H9 (cell line): Measurements from ENCODE around the gene SPEG. TPM values are rescaled to one million over a fixed set of nuclear protein-coding genes. Genes with fewer than 3 reads are reported as not detected.

ENCODE experiments used
- DNase-seq: peaks from one replicate; pipeline ENCODE4 v3.0.0-alpha.2; 2017
- H2AFZ ChIP-seq: one replicate; pipeline ENCODE4 v1.6.1; 2013; ENCODE audit warnings: mild to moderate bottlenecking, low read length, control low read depth, moderate library complexity
- H2AK5ac ChIP-seq: 2 replicates; pipeline ENCODE4 v1.6.1; 2013; ENCODE audit warnings: low read length, control low read depth, mixed read lengths; ENCODE audit not compliant: insufficient read length
- H2BK120ac ChIP-seq: one replicate; pipeline ENCODE4 v1.6.1; 2013; ENCODE audit warnings: low read depth, mild to moderate bottlenecking, low read length, control low read depth, inconsistent platforms; ENCODE audit not compliant: poor library complexity, severe bottlenecking
- H2BK12ac ChIP-seq: 2 replicates; pipeline ENCODE4 v1.6.1; 2013; ENCODE audit warnings: low read length, control low read depth, mixed read lengths, low read depth; ENCODE audit not compliant: insufficient read length
- H2BK15ac ChIP-seq: 2 replicates; pipeline ENCODE4 v1.6.1; 2013; ENCODE audit warnings: low read depth, low read length, control low read depth
- H2BK20ac ChIP-seq: one replicate; pipeline ENCODE4 v1.6.1; 2013; ENCODE audit warnings: low read depth, mild to moderate bottlenecking, low read length, control low read depth, inconsistent platforms; ENCODE audit not compliant: poor library complexity, severe bottlenecking
- H2BK5ac ChIP-seq: 2 replicates; pipeline ENCODE4 v1.6.1; 2013; ENCODE audit warnings: low read length, control low read depth, mixed read lengths; ENCODE audit not compliant: insufficient read length
- H3K14ac ChIP-seq: 2 replicates; pipeline ENCODE4 v1.6.1; 2013; ENCODE audit warnings: low read length, control low read depth; ENCODE audit not compliant: insufficient read depth
- H3K18ac ChIP-seq: 2 replicates; pipeline ENCODE4 v1.6.1; 2013; ENCODE audit warnings: low read depth, mild to moderate bottlenecking, mixed read lengths, low read length, control low read depth; ENCODE audit not compliant: insufficient read length
- H3K23ac ChIP-seq: 2 replicates; pipeline ENCODE4 v1.6.1; 2013; ENCODE audit warnings: low read length, control low read depth, mixed read lengths, low read depth; ENCODE audit not compliant: insufficient read length
- H3K23me2 ChIP-seq: 2 replicates; pipeline ENCODE4 v1.6.1; 2013; ENCODE audit warnings: low read depth, mild to moderate bottlenecking, mixed read lengths, low read length, control low read depth; ENCODE audit not compliant: insufficient read length, poor library complexity, severe bottlenecking
- H3K27ac ChIP-seq: 2 replicates; pipeline ENCODE4 v1.5.1; 2013; ENCODE audit warnings: low read length, control low read depth, mixed read lengths, low read depth; ENCODE audit not compliant: insufficient read length
- H3K27me3 ChIP-seq: 2 replicates; pipeline ENCODE4 v1.6.1; 2013; ENCODE audit warnings: low read length, control low read depth, inconsistent platforms; ENCODE audit not compliant: insufficient read depth
- H3K4ac ChIP-seq: 2 replicates; pipeline ENCODE4 v1.6.1; 2013; ENCODE audit warnings: low read depth, mild to moderate bottlenecking, control low read depth, inconsistent platforms, low read length, moderate library complexity
- H3K4me1 ChIP-seq: 2 replicates; pipeline ENCODE4 v1.6.1; 2013; ENCODE audit warnings: low read length, control low read depth, inconsistent platforms; ENCODE audit not compliant: insufficient read depth
- H3K4me2 ChIP-seq: 2 replicates; pipeline ENCODE4 v1.6.1; 2013; ENCODE audit warnings: low read length, control low read depth, mixed read lengths; ENCODE audit not compliant: insufficient read length, insufficient read depth
- H3K56ac ChIP-seq: 2 replicates; pipeline ENCODE4 v1.6.1; 2013; ENCODE audit warnings: low read depth, mild to moderate bottlenecking, mixed read lengths, low read length, control low read depth; ENCODE audit not compliant: insufficient read length
- H3K79me1 ChIP-seq: 2 replicates; pipeline ENCODE4 v1.6.1; 2013; ENCODE audit warnings: low read depth, mild to moderate bottlenecking, moderate library complexity, low read length, control low read depth, inconsistent platforms; ENCODE audit not compliant: insufficient read depth, poor library complexity, severe bottlenecking
- H3K79me2 ChIP-seq: 2 replicates; pipeline ENCODE4 v1.6.1; 2013; ENCODE audit warnings: low read length, control low read depth, inconsistent platforms; ENCODE audit not compliant: insufficient read depth
- H3K9ac ChIP-seq: 2 replicates; pipeline ENCODE4 v1.6.1; 2013; ENCODE audit warnings: low read length, control low read depth, mixed read lengths; ENCODE audit not compliant: insufficient read length; ENCODE audit errors: extremely low read depth
- H3K9me3 ChIP-seq: one replicate; pipeline ENCODE4 v1.6.1; 2013; ENCODE audit warnings: low read depth, low read length, inconsistent platforms; ENCODE audit not compliant: control insufficient read depth
- H3T11ph ChIP-seq: one replicate; pipeline ENCODE4 v1.6.1; 2013; ENCODE audit warnings: mild to moderate bottlenecking, low read length, control low read depth, inconsistent platforms
- H4K20me1 ChIP-seq: one replicate; pipeline ENCODE4 v1.6.1; 2013; ENCODE audit not compliant: control insufficient read depth, insufficient read length, insufficient read depth
- H4K5ac ChIP-seq: 2 replicates; pipeline ENCODE4 v1.6.1; 2013; ENCODE audit warnings: low read depth, mild to moderate bottlenecking, mixed read lengths, low read length, control low read depth; ENCODE audit not compliant: insufficient read length
- H4K8ac ChIP-seq: replicated peaks from 2 replicates; pipeline ENCODE4 v1.6.1; 2013; ENCODE audit warnings: low read length, control low read depth, mixed read lengths, low read depth; ENCODE audit not compliant: insufficient read length
- H4K91ac ChIP-seq: 2 replicates; pipeline ENCODE4 v1.6.1; 2013; ENCODE audit warnings: low read depth, mild to moderate bottlenecking, moderate library complexity, mixed read lengths, low read length, control low read depth; ENCODE audit not compliant: insufficient read length
- H3K27ac Mint-ChIP-seq, 3 experiments: 2 replicates in 2 of 3; 3 replicates in 1 of 3; pipeline ENCODE4 v1.8.0; 2020 to 2021; ENCODE audit warnings: mixed read lengths in 3 of 3, mild to moderate bottlenecking in 1 of 3, moderate library complexity in 1 of 3
- H3K27me3 Mint-ChIP-seq: 2 replicates; pipeline ENCODE4 v1.8.0; 2021; ENCODE audit warnings: low read depth, mild to moderate bottlenecking, moderate library complexity, mixed read lengths
- H3K36me3 Mint-ChIP-seq, 3 experiments: 2 replicates in 2 of 3; 3 replicates in 1 of 3; pipeline ENCODE4 v1.8.0; 2020 to 2021; ENCODE audit warnings: low read depth in 3 of 3, mixed read lengths in 3 of 3; ENCODE audit not compliant: insufficient read depth in 1 of 3
- H3K4me1 Mint-ChIP-seq, 2 experiments: 2 replicates each; pipeline ENCODE4 v1.8.0; 2020; ENCODE audit warnings: mixed read lengths in 2 of 2
- H3K4me3 Mint-ChIP-seq, 2 experiments: 2 replicates in 1 of 2; 3 replicates in 1 of 2; pipeline ENCODE4 v1.8.0; 2020 to 2021; ENCODE audit warnings: mild to moderate bottlenecking in 2 of 2, mixed read lengths in 2 of 2, moderate library complexity in 1 of 2
- H3K9me3 Mint-ChIP-seq, 2 experiments: 2 replicates in 1 of 2; 3 replicates in 1 of 2; pipeline ENCODE4 v1.8.0; 2020; ENCODE audit warnings: mild to moderate bottlenecking in 2 of 2, mixed read lengths in 2 of 2, moderate library complexity in 1 of 2
- CTCF ChIP-seq: fragments of 200-600 bp; sonication (generic); conservative IDR thresholded peaks from 3 replicates; pipeline ENCODE4 v1.8.0; 2021; ENCODE audit warnings: antibody characterized with exemption, mild to moderate bottlenecking
- WGBS: extraction: QIAGEN DNeasy Blood & Tissue Kit; methylation state at CpG from one replicate; pipeline ENCODE4 v1.1.7; 2013; ENCODE audit warnings: missing lambda C conversion rate, low lambda C conversion rate, mixed read lengths; ENCODE audit not compliant: insufficient read length; ENCODE audit errors: extremely low coverage; 5-methylcytosine and 5-hydroxymethylcytosine counted together
- total RNA-seq: library from RNA; stranded (reverse); gene quantifications from 2 replicates; pipeline ENCODE4 v1.2.1, GENCODE V29; 2021

The SPEG gene
- total RNA-seq, 1 experiment from 2014 or later = 23.7 TPM

GRCh38 chr2:219436491-219436890, 1.8 kb downstream of the SPEG start:
- H3T11ph ChIP-seq = no peak overlapping the region
- no peak overlapping the region for H2AFZ ChIP-seq
- H4K91ac ChIP-seq = no peak overlapping the region
- no peaks in the 10 kb centered on the region for H3K79me1 ChIP-seq
- no peaks in the 10 kb centered on the region for H3K36me3 Mint-ChIP-seq
- no peak overlapping the region for H2BK15ac ChIP-seq
- no peaks in the 10 kb centered on the region for H4K20me1 ChIP-seq
- peaks cover 2% of the 10 kb centered on the region; the same call in 1 of the 2 replicates for H3K4me1 ChIP-seq
- H2BK120ac ChIP-seq = no peak overlapping the region
- H3K27ac Mint-ChIP-seq = no peak overlapping the region
- H2BK12ac ChIP-seq = no peak overlapping the region
- no peak for TF ChIP-seq CTCF
- H3K14ac ChIP-seq = no peak overlapping the region
- peaks cover 5% of the 10 kb centered on the region; the same call in 1 of the 2 replicates for H3K27me3 ChIP-seq
- H3K27me3 Mint-ChIP-seq = peaks cover 28% of the 10 kb centered on the region
- no peak overlapping the region for H3K9ac ChIP-seq
- no peak overlapping the region for H3K4ac ChIP-seq
- WGBS = no CpG with 5 or more reads among the region's 5 CpGs
- H3K4me1 Mint-ChIP-seq = peaks cover 10 to 12% of the 10 kb centered on the region in 2 experiments
- H3K18ac ChIP-seq = no peak overlapping the region
- no peak overlapping the region for H4K8ac ChIP-seq
- no peaks in the 10 kb centered on the region for H3K9me3 Mint-ChIP-seq
- no peaks in the 10 kb centered on the region for H3K9me3 ChIP-seq
- H3K23ac ChIP-seq = no peak overlapping the region
- no peak overlapping the region for H2AK5ac ChIP-seq
- no peak overlapping the region for H2BK20ac ChIP-seq
- H3K56ac ChIP-seq = no peak overlapping the region
- no peak overlapping the region for H3K4me2 ChIP-seq
- H4K5ac ChIP-seq = no peak overlapping the region
- H2BK5ac ChIP-seq = no peak overlapping the region
- DNase-seq = no peak
- no peaks in the 10 kb centered on the region for H3K79me2 ChIP-seq
- H3K23me2 ChIP-seq = peaks cover 8% of the 10 kb centered on the region
- H3K27ac ChIP-seq = no peak overlapping the region
- H3K4me3 Mint-ChIP-seq = no peak overlapping the region
